Measurements from ENCODE around the gene THOC6. TPM values are rescaled to one million over a fixed set of nuclear protein-coding genes. Genes with fewer than 3 reads are reported as not detected.

THOC6 gene
- total and polyA plus RNA-seq, 2 donors (not counting 1 experiment from before 2014, with no cell fraction given): 28.5 to 52.2 TPM

DNA sequence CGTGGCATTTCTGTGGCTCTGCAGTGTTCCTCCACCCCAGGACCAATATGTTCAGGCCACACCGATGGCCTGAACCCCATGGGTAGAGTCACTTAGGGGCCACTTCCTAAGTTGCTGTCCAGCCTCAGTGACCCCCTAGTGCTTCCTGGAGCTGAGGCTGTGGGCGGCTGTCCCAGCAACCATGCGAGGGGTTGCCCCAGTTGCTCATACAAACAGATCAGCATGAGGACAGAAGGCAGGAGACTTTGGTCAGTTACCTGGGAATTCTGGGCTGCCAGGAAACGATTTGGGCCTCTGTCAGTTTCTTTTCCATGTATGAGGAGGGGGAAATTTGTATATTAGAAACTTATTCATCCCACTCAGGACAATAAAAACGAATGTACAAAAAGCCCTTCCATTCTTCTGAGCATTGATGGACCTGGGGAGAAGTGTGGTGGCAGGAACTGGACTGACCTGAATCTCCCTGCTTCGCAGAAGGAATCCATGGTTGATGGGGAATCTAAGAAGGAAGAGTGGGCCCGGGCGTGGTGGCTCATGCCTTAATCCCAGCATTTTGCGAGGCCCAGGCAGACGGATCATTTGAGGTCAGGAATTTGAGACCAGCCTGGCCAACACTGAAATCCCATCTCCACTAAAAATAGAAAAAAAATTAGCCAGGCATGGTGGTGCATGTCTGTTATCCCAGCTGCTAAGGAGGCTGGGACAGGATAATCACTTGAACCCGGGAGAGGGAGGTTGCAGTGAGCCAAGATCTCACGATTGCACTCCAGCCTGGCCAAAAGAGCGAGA is 36.7 kb downstream of the THOC6 start:
- no peak for DNase-seq
- intact Hi-C loops (cut with micrococcal nuclease): no loop called here
- Histone ChIP-seq H3K9ac (ENCODE audit: low read length) (no peak overlapping the region), H2AFZ (ENCODE audit: insufficient read depth, low read depth, low read length, poor library complexity, severe bottlenecking) (peak overlapping the region; percentile 98), H3K4me2 (replicated peaks; ENCODE audit: low read depth, low read length, poor library complexity, severe bottlenecking) (no peak overlapping the region), H3K9me3 (ENCODE audit: control extremely low read depth in 1 of 3, control insufficient read depth in 2 of 3, insufficient read depth in 1 of 3, low read length in 2 of 3) (no peaks in the 10 kb centered on the region), H3K4me3 (ENCODE audit: control extremely low read depth in 1 of 5, extremely low read depth in 1 of 5, insufficient read depth in 1 of 5, low read depth in 2 of 5, low read length in 4 of 5) (no peak overlapping the region), H4K20me1 (ENCODE audit: control insufficient read depth, insufficient read depth, low read length, poor library complexity, severe bottlenecking) (no peaks in the 10 kb centered on the region), H3K79me2 (ENCODE audit: control insufficient read depth, insufficient read depth, low read length) (no peaks in the 10 kb centered on the region), H3K36me3 (replicated peaks in 1 of 2; ENCODE audit: control extremely low read depth in 1 of 2, control insufficient read depth in 1 of 2, extremely low read depth in 1 of 2, insufficient read depth in 2 of 2, low read length in 1 of 2) (no peaks in the 10 kb centered on the region), H3K27ac (ENCODE audit: low read length in 2 of 2) (no peak overlapping the region), H3K4me1 (ENCODE audit: control insufficient read depth in 2 of 2, insufficient read depth in 2 of 2, low read length in 2 of 2) (peaks cover 11 to 14% of the 10 kb centered on the region in 2 donors), H3K27me3 (replicated peaks in 1 of 4; ENCODE audit: control extremely low read depth in 1 of 4, control insufficient read depth in 3 of 4, insufficient read depth in 4 of 4, low read length in 3 of 4) (peaks cover 0 to 6% (median 0%) of the 10 kb centered on the region in 4 experiments)
- Mint-ChIP-seq H3K27ac (peak overlapping the region; percentile 65), H3K27me3 (no peaks in the 10 kb centered on the region), H3K9me3 (ENCODE audit: insufficient read depth) (no peaks in the 10 kb centered on the region), H3K4me1 (peaks cover 11% of the 10 kb centered on the region), H3K4me3 (peak overlapping the region; percentile 87)
- 100% methylated on average over 4 of the region's 14 CpGs for WGBS (ENCODE audit: insufficient coverage)
- ATAC-seq (ENCODE audit: low read depth): no peak
- ChIA-PET CTCF (interaction anchor here (0.9 to 6.5 kb wide), 13 partner anchors 16 to 397 kb away, joined by 3 to 140 read pairs (median 8); partner anchors contain the start of genes HCFC1R1, THOC6, ZNF213 and ZSCAN10), POLR2A (interaction anchor here (1.3 kb wide), 1 partner anchor 98 kb away, joined by 3 read pairs; no protein-coding TSS in a partner anchor)
- TF ChIP-seq EZH2 (IDR thresholded peaks at IDR 0.05; ENCODE audit: borderline replicate concordance, insufficient read depth, low read depth, low read length, poor library complexity, severe bottlenecking): no peak
- TF ChIP-seq, protein P1, sequence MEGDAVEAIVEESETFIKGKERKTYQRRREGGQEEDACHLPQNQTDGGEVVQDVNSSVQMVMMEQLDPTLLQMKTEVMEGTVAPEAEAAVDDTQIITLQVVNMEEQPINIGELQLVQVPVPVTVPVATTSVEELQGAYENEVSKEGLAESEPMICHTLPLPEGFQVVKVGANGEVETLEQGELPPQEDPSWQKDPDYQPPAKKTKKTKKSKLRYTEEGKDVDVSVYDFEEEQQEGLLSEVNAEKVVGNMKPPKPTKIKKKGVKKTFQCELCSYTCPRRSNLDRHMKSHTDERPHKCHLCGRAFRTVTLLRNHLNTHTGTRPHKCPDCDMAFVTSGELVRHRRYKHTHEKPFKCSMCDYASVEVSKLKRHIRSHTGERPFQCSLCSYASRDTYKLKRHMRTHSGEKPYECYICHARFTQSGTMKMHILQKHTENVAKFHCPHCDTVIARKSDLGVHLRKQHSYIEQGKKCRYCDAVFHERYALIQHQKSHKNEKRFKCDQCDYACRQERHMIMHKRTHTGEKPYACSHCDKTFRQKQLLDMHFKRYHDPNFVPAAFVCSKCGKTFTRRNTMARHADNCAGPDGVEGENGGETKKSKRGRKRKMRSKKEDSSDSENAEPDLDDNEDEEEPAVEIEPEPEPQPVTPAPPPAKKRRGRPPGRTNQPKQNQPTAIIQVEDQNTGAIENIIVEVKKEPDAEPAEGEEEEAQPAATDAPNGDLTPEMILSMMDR (IDR thresholded peaks at IDR 0.05): no peak

DNA sequence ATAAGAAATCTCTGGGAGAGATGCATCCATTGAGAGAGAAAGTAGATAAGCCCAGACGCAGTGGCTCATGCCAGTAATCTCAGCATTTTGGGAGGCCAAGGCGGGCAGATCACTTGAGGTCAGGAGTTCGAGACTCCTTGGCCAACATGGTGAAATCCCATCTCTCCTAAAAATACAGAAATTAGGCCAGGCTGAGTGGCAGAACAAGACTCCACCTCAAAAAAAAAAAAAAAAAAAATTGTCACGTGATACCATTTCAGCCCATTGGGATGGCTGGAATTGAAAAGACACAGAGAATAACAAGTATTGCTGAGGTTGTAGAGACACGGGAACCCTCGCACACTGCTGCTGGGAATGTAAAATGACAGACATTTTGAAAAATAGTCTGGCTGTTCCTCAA is 38.7 kb downstream of the THOC6 start:
- Histone ChIP-seq H3K9ac (ENCODE audit: low read length) (no peak overlapping the region), H4K20me1 (ENCODE audit: control insufficient read depth, insufficient read depth, low read length, poor library complexity, severe bottlenecking) (no peaks in the 10 kb centered on the region), H3K9me3 (ENCODE audit: control extremely low read depth in 1 of 3, control insufficient read depth in 2 of 3, insufficient read depth in 1 of 3, low read length in 2 of 3) (no peaks in the 10 kb centered on the region), H3K4me1 (ENCODE audit: control insufficient read depth in 2 of 2, insufficient read depth in 2 of 2, low read length in 2 of 2) (peaks cover 11 to 16% of the 10 kb centered on the region in 2 donors), H3K27ac (ENCODE audit: low read length in 2 of 2) (no peak overlapping the region), H2AFZ (ENCODE audit: insufficient read depth, low read depth, low read length, poor library complexity, severe bottlenecking) (no peak overlapping the region), H3K27me3 (replicated peaks in 1 of 4; ENCODE audit: control extremely low read depth in 1 of 4, control insufficient read depth in 3 of 4, insufficient read depth in 4 of 4, low read length in 3 of 4) (peaks cover 0 to 6% (median 0%) of the 10 kb centered on the region in 4 experiments), H3K4me3 (ENCODE audit: control extremely low read depth in 1 of 5, extremely low read depth in 1 of 5, insufficient read depth in 1 of 5, low read depth in 2 of 5, low read length in 4 of 5) (no peak overlapping the region), H3K79me2 (ENCODE audit: control insufficient read depth, insufficient read depth, low read length) (no peaks in the 10 kb centered on the region), H3K36me3 (replicated peaks in 1 of 2; ENCODE audit: control extremely low read depth in 1 of 2, control insufficient read depth in 1 of 2, extremely low read depth in 1 of 2, insufficient read depth in 2 of 2, low read length in 1 of 2) (no peaks in the 10 kb centered on the region), H3K4me2 (replicated peaks; ENCODE audit: low read depth, low read length, poor library complexity, severe bottlenecking) (no peak overlapping the region)
- Mint-ChIP-seq H3K4me3 (no peak overlapping the region), H3K9me3 (ENCODE audit: insufficient read depth) (no peaks in the 10 kb centered on the region), H3K27ac (no peak overlapping the region), H3K27me3 (no peaks in the 10 kb centered on the region), H3K4me1 (peaks cover 13% of the 10 kb centered on the region)
- DNase-seq: no peak
- POLR2A ChIA-PET: no interaction called here
- 95% methylated on average over 3 of the region's 6 CpGs for WGBS (ENCODE audit: insufficient coverage)
- no peak for ATAC-seq (ENCODE audit: low read depth)
- TF ChIP-seq, protein P1 (IDR thresholded peaks at IDR 0.05): no peak
- no peak for TF ChIP-seq EZH2 (IDR thresholded peaks at IDR 0.05; ENCODE audit: borderline replicate concordance, insufficient read depth, low read depth, low read length, poor library complexity, severe bottlenecking)
- CTCF ChIA-PET: interaction anchor here (5.0 kb wide), 1 partner anchor 65 kb away, joined by 38 read pairs; no protein-coding TSS in a partner anchor
- intact Hi-C loops (cut with micrococcal nuclease): no loop called here

Data from B cell (primary cell).